H1 (cell line): ENCODE results near the gene CPXM2. TPM values are rescaled to one million over a fixed set of nuclear protein-coding genes. Genes with fewer than 3 reads are reported as not detected.

Source experiments
- ATF3 ChIP-seq: IDR thresholded peaks from 2 replicates; pipeline ENCODE4 v1.6.1; 2011; ENCODE audit warnings: low read depth, mild to moderate bottlenecking, low read length; ENCODE audit not compliant: insufficient read depth
- EGR1 ChIP-seq: IDR thresholded peaks from 2 replicates; pipeline ENCODE4 v1.6.1; 2011; ENCODE audit warnings: low read depth, low read length, borderline replicate concordance
- JUND ChIP-seq: IDR thresholded peaks from 2 replicates; pipeline ENCODE4 v1.6.1; 2011; ENCODE audit warnings: mild to moderate bottlenecking, improper control_type of control experiment, low read length
- SP4 ChIP-seq: IDR thresholded peaks from 2 replicates; pipeline ENCODE4 v1.6.1; 2012; ENCODE audit warnings: low read length, inconsistent platforms
- YY1 ChIP-seq: IDR thresholded peaks from 2 replicates; pipeline ENCODE4 v1.6.1; 2011; ENCODE audit warnings: low read depth, mild to moderate bottlenecking, low read length
- polyA plus RNA-seq, 7 experiments: library from polyadenylated mRNA; depleted of rRNA in 3 of 7; stranded (reverse) in 5 of 7; unstranded in 2 of 7; fragments of >200 nt in 5 of 7; fragments of 200-250 nt in 2 of 7; gene quantifications; 1 replicate in 5 of 7; 2 replicates in 1 of 7; 4 replicates in 1 of 7; pipeline versions ENCODE4 v1.2.1 to v1.2.3, GENCODE V29; 2011 to 2013; ENCODE audit warnings: missing spikeins in 2 of 7, mixed read lengths in 2 of 7
- total RNA-seq: library from RNA; stranded (reverse); fragmentation: NEBNext Ultra II Directional; extraction: Animal tissue kit (Norgen Biotek cat#: 25700); gene quantifications from 2 replicates; pipeline ENCODE4 v1.2.1, GENCODE V29; 2021

Gene CPXM2
- total and polyA plus RNA-seq, 2 of the 8 experiments (the other 6 are each of a cell fraction or from before 2014, with no cell fraction given), result 2.4 to 2.9 TPM

GRCh38 chr10:123929791-123930190, 38.2 kb upstream of the CPXM2 start (continued):
- TF ChIP-seq ATF3 (no peak), SP4 (no peak), EGR1 (no peak), JUND (no peak), YY1 (no peak)
